ENCODE results near the gene ATP9A.
"Not testable (repeated sequence)": the region's sequence is repeated elsewhere in the genome, so short reads cannot be mapped to it uniquely, and the experiment has no call there.

Gene ATP9A

GRCh38 chr20:51593584-51593983 is 174.6 kb downstream of the ATP9A start:
- DNase-seq: no peak

GRCh38 chr20:51592564-51592963 is 175.6 kb downstream of the ATP9A start:
- DNase-seq: no peak

DNA sequence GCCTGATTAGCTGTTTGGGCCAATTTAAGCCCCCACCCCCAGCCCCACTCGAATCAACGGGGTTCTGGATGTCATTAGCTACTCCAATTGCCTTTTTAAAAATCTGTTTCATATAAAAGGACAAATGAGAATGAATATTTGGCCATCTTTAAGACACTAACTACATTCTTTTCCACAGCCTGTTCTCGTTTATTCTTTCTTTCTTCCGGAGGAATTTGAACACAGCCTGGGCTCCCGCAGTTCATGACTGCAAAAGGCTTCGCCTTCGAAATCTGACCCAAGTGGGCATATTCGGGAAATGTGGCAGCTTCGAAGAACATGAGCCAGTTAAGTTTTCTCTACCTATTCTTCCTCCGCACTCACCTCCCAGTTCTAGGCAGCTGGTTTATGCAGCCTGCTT is 176.3 kb downstream of the ATP9A start:
- no peak for DNase-seq

GRCh38 chr20:51588762-51589161 is 179.4 kb downstream of the ATP9A start:
- DNase-seq: no peak

DNA sequence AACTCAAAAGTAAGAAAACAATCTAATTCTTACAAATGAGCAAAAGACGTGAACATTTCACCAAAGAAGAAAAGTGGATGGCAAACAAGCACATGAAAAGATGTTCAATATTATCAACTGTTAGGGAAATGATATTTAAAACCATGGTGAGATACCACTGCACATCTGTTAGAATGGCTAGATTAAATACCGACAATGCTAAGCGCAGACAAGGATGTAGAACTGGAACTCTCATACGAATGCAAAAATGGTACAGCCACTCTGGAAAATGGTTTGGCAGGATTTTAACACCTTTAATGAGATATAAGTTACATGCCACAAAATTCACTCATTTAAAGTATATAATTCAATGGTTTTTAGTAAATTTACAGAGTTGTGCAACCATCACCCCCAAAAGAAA is 181.0 kb downstream of the ATP9A start:
- DNase-seq: no peak

DNA sequence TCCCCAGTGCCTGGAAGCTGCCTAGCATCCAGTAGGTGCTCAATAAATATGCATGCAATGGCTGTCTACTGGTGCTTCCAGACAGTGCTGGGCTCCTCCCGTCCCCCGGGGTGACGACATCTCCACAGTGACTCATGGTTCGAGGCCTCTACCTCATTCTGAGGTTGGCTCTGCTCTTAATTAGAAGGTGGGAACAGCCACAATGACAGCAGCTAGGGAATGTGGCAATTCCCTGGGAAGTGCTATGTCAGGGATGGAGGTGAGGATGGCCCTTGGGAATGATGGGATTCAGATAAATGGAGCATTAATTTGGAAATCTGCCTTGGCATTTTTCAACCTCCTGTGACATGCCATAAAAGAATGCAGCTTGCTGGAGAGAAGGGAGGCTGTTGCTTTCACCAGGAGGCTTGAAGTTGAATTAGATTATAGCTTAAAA is 182.2 kb downstream of the ATP9A start:
- DNase-seq: no peak

GRCh38 chr20:51585148-51585547 is 183.0 kb downstream of the ATP9A start:
- no peak for DNase-seq

DNA sequence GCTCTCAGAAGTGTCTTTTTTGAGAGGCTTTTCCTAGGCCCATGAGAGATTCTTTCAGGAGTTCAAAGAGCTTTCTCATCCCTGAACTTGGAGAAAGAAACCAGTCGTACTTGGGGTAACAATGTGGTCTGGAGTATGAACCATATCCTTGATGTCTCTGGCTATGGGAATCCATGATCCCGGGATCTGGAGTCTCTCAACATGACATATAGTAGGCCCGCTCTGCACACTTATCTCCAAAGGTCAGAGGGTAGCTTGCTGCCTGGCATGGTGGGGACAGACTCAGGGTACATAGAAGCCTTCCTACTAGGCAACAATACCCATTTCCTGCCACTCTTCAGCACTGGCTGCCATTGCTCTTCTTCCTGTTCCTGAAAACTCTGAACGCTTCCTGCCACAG is 183.5 kb downstream of the ATP9A start:
- DNase-seq: no peak

DNA sequence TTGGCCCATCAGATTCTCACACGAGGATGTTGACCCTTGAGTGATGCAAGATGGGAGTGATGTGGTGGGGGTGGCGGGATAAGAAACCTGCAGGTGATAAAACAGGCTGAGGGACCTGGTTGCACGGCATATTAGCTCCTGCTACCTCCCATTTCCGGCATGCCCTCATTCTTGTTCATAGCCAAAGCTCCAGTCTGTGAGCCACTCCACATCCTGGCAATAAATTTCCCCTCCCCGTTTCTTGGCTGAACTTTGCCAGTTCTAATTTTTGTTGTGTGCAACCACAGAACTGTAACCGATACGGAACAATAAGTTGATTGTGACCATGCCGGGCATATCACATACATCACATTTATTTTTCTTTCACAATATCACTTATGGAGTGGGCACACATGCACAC is 184.1 kb downstream of the ATP9A start:
- no peak for DNase-seq

DNA sequence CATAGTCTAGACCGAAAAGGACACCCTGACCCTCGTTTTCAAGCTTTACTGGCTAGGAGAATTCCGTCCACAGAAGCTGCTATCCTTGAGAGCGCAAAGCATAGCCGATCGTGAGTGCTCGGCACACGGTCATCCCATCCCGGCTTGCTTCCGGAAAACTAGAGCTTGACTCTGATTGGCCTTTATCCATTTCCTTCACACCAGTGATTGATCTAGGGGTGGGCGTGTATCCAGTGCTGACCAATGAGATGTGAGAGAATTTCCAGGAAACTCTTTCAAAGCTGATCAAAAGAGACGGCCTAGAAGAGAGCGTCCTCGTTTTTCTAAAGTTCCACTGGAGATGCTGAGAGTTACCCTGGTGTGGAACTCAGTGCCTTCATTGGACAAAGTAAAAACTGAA is 184.7 kb downstream of the ATP9A start:
- no peak for DNase-seq

- no peak for DNase-seq
Measured at GRCh38 chr20:51583073-51583472, 185.1 kb downstream of the ATP9A start.

DNA sequence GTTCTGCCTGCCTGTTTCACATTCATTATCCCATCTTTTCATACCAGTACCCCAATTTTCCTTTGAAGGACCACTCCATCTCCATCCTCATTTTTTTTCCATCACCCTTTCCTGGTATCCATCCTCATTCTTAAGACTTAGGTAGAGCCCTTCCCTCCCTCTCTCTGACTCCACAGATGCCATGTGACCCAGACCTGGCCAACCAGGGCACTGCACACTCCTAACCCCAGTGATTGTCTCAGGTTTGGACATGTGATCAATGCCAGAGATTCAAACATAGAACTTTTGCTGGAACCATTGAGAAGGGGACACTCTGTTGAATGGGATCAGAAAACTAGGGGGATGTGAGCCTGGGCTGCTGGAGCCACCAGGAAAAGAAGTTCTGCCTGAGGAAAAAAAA is 186.6 kb downstream of the ATP9A start:
- DNase-seq: no peak

DNA sequence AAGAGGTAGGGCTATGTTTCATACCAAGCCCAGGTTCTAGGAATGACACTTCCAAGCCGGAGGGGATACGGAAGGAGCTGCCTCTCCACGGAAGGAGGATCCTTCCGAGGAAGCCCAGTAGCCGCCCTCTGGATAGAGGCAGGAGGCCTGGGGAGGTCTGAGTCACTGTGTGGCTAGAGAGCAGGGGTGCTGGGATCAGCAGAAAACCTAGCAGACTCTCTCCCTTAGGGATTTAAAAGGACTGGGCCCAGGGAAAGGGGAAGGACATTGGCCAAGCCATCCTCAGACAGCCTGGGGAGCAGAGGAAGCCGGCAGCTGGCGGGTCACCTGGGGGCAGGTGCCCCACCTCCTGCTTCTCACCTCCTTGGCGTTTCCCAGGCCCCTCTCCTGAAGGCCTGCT is 189.1 kb downstream of the ATP9A start:
- no peak for DNase-seq

DNA sequence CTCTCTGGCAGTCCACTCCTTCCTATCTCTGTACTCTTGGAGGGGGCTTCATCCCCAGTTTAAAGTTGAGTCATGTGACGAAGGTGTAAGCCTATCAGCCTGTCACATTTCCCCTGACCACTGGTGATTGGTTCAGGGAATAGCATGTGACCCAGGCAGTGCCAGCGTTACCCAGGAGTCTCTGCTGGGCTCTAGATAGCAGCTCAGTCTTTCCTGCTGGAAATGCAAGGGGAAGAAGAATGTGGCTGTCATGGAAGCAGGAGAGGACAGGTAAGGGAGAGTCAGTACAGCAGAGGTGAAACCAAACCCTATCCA is 190.1 kb downstream of the ATP9A start:
- DNase-seq: no peak

- DNase-seq: no peak
Measured at GRCh38 chr20:51577432-51578144, 190.6 kb downstream of the ATP9A start.

DNA sequence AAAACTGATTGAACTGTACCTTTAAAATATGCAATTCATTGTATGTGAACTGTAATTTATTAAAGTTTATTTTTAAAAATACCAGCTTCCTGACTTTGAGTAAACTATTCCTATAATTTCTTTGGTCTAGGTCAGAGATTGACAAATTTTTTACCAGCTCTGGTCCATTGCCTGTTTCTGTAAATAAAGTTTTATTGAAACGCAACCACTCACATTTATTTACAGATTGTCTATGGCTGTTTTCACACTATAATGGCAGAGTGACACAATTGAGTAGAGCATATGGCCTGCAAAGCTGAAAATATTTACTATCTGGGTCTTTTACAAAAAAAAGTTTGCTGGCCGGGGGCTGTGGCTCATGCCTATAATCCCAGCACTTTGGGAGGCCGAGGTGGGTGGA is 192.7 kb downstream of the ATP9A start:
- DNase-seq: no peak

- no peak for DNase-seq
Measured at GRCh38 chr20:51574248-51575033, 193.7 kb downstream of the ATP9A start.

- DNase-seq: no peak
Measured at GRCh38 chr20:51573576-51574243, 194.5 kb downstream of the ATP9A start.

DNA sequence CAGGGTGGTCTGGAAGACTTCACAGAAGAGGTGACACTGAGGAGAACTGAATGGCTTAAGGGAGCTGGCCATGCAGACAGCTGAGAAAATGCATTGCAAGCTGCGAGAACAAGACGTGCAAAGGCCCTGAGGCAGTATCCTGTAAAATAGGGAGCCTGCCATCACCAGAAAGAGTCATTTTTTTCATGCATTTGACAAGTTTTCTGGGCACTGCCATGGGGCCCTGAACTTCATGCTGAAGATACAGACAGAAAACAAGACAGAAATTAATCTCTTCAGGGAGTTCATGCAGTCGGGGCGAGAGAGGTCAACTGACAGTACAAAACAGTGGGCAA is 196.8 kb downstream of the ATP9A start:
- DNase-seq: no peak

- DNase-seq: no peak
Measured at GRCh38 chr20:51570739-51571459, 197.3 kb downstream of the ATP9A start.

GRCh38 chr20:51569815-51570738 is 198.1 kb downstream of the ATP9A start:
- DNase-seq: no peak

GRCh38 chr20:51568533-51568932 is 199.7 kb downstream of the ATP9A start:
- DNase-seq: not testable (repeated sequence)

GRCh38 chr20:51567622-51568021 is 200.6 kb downstream of the ATP9A start:
- no peak for DNase-seq

Data from NCI-H1092 (cell line).